SK-N-SH (cell line): ENCODE results near the gene WDR81.

ENCODE experiments used
- CTCF ChIP-seq: fragments of 200-600 bp; sonication (generic); IDR thresholded peaks from 2 replicates; pipeline ENCODE4 v1.6.1; 2017; ENCODE audit warnings: antibody characterized with exemption, mild to moderate bottlenecking, moderate library complexity
- EZH2phosphoT487 ChIP-seq: fragments of 200-600 bp; sonication (generic); IDR thresholded peaks from 2 replicates; pipeline ENCODE4 v1.6.1; 2017; ENCODE audit warnings: low read depth, mixed run types, mild to moderate bottlenecking, antibody characterized with exemption, moderate library complexity, borderline replicate concordance
- POLR2AphosphoS5 ChIP-seq: IDR thresholded peaks from 2 replicates; pipeline ENCODE4 v1.6.1; 2012; ENCODE audit warnings: low read depth, low read length
- REST ChIP-seq: IDR thresholded peaks from 2 replicates; pipeline ENCODE4 v1.6.1; 2012; ENCODE audit warnings: mild to moderate bottlenecking, low read depth, low read length, moderate library complexity
- TAF1 ChIP-seq: IDR thresholded peaks from 2 replicates; pipeline ENCODE4 v1.6.1; 2012; ENCODE audit warnings: low read depth, mild to moderate bottlenecking, low read length, moderate library complexity, borderline replicate concordance
- TEAD4 ChIP-seq: IDR thresholded peaks from 2 replicates; pipeline ENCODE4 v1.4.0; 2012; ENCODE audit warnings: mild to moderate bottlenecking, borderline replicate concordance; ENCODE audit not compliant: insufficient read depth
- TF ChIP-seq, protein P1 (sequence below): fragments of 150-350 bp; IDR thresholded peaks from 2 replicates; pipeline ENCODE4 v1.6.1; 2017; ENCODE audit warnings: antibody characterized with exemption, low read length, low read depth, borderline replicate concordance
- TF ChIP-seq, protein P2 (sequence below): IDR thresholded peaks from 2 replicates; pipeline ENCODE4 v1.4.0; 2012; ENCODE audit warnings: low read depth, borderline replicate concordance

GRCh38 chr17:1709403-1709951, 15.0 kb upstream of the WDR81 start:
- TF ChIP-seq POLR2AphosphoS5 (no peak), EZH2phosphoT487 (no peak), CTCF (no peak), TAF1 (no peak), TEAD4 (no peak), REST (no peak)
- TF ChIP-seq, protein P1, sequence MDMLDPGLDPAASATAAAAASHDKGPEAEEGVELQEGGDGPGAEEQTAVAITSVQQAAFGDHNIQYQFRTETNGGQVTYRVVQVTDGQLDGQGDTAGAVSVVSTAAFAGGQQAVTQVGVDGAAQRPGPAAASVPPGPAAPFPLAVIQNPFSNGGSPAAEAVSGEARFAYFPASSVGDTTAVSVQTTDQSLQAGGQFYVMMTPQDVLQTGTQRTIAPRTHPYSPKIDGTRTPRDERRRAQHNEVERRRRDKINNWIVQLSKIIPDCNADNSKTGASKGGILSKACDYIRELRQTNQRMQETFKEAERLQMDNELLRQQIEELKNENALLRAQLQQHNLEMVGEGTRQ, result no peak
- TF ChIP-seq, protein P2, sequence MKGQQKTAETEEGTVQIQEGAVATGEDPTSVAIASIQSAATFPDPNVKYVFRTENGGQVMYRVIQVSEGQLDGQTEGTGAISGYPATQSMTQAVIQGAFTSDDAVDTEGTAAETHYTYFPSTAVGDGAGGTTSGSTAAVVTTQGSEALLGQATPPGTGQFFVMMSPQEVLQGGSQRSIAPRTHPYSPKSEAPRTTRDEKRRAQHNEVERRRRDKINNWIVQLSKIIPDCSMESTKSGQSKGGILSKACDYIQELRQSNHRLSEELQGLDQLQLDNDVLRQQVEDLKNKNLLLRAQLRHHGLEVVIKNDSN, result no peak
